B cell (primary cell): ENCODE data around the gene ASAP3.

Experiments used
- CTCF ChIP-seq: fragments of 200-600 bp; IDR thresholded peaks from one replicate; pipeline ENCODE4 v1.8.0; 2022; ENCODE audit warnings: antibody characterized with exemption, mild to moderate bottlenecking
- EZH2 ChIP-seq: IDR thresholded peaks from 2 replicates; pipeline ENCODE4 v1.6.1; 2012; ENCODE audit warnings: borderline replicate concordance, low read depth, mild to moderate bottlenecking, moderate library complexity, low read length; ENCODE audit not compliant: insufficient read depth, poor library complexity, severe bottlenecking

DNA sequence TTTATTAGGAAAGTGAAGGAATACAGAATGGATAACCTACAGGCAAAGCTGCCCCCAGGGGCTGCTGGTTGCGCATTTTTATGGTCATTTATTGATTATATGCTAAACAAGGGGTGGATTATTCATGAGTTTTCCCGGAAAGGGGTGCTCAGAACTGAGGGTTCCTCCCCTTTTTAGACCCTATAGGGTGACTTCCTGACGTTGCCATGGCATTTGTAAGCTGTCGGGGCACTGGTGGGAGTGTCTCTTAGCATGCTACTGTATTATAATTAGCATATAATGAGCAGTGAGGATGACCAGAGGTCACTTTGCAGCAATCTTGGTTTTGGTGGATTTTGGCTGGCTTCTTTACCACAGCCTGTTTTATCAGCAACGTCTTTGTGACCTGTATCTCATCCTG lies 5.9 kb upstream of the ASAP3 start:
- TF ChIP-seq CTCF (no peak), EZH2 (no peak)
